Glutamatergic neuron (in vitro differentiated cells): ENCODE measurements around the gene TEPSIN. TPM values are rescaled to one million over a fixed set of nuclear protein-coding genes. Genes with fewer than 3 reads are reported as not detected.

Source experiments
- DNase-seq: peaks from one replicate; pipeline ENCODE4 v3.0.0; 2022
- H3K27ac Mint-ChIP-seq: one replicate; pipeline ENCODE4 v1.8.0; 2020; ENCODE audit warnings: mild to moderate bottlenecking, mixed read lengths, inconsistent platforms; ENCODE audit not compliant: unreplicated experiment
- H3K27me3 Mint-ChIP-seq: one replicate; pipeline ENCODE4 v1.8.0; 2020; ENCODE audit warnings: mild to moderate bottlenecking, moderate library complexity, mixed read lengths, inconsistent platforms; ENCODE audit not compliant: unreplicated experiment
- H3K36me3 Mint-ChIP-seq: one replicate; pipeline ENCODE4 v1.8.0; 2020; ENCODE audit warnings: mild to moderate bottlenecking, mixed read lengths, inconsistent platforms; ENCODE audit not compliant: unreplicated experiment
- H3K4me1 Mint-ChIP-seq: one replicate; pipeline ENCODE4 v1.8.0; 2020; ENCODE audit warnings: mild to moderate bottlenecking, low read depth, mixed read lengths, inconsistent platforms; ENCODE audit not compliant: unreplicated experiment
- H3K4me3 Mint-ChIP-seq: one replicate; pipeline ENCODE4 v1.8.0; 2020; ENCODE audit warnings: mild to moderate bottlenecking, mixed read lengths, inconsistent platforms; ENCODE audit not compliant: unreplicated experiment
- H3K9me3 Mint-ChIP-seq: one replicate; pipeline ENCODE4 v1.8.0; 2020; ENCODE audit warnings: mild to moderate bottlenecking, moderate library complexity, mixed read lengths, inconsistent platforms; ENCODE audit not compliant: unreplicated experiment
- total RNA-seq: library from RNA; stranded (reverse); fragmentation: NEBNext Ultra II Directional; extraction: Animal tissue kit (Norgen Biotek cat#: 25700); gene quantifications from one replicate; pipeline ENCODE4 v1.2.1, GENCODE V29; 2021; ENCODE audit not compliant: unreplicated experiment
- TF ChIP-seq, protein P1 (sequence below): fragments of 200-600 bp; sonication (generic); IDR thresholded peaks from one replicate; pipeline ENCODE4 v1.5.0; 2021; ENCODE audit not compliant: partially characterized antibody, unreplicated experiment

Gene TEPSIN
- total RNA-seq, 1 donor from 2014 or later = 85.7 TPM

- TF ChIP-seq, protein P1, sequence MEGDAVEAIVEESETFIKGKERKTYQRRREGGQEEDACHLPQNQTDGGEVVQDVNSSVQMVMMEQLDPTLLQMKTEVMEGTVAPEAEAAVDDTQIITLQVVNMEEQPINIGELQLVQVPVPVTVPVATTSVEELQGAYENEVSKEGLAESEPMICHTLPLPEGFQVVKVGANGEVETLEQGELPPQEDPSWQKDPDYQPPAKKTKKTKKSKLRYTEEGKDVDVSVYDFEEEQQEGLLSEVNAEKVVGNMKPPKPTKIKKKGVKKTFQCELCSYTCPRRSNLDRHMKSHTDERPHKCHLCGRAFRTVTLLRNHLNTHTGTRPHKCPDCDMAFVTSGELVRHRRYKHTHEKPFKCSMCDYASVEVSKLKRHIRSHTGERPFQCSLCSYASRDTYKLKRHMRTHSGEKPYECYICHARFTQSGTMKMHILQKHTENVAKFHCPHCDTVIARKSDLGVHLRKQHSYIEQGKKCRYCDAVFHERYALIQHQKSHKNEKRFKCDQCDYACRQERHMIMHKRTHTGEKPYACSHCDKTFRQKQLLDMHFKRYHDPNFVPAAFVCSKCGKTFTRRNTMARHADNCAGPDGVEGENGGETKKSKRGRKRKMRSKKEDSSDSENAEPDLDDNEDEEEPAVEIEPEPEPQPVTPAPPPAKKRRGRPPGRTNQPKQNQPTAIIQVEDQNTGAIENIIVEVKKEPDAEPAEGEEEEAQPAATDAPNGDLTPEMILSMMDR = no peak
- Mint-ChIP-seq H3K9me3 (peaks cover 28% of the 10 kb centered on the region), H3K4me3 (peak overlapping the region; percentile 83), H3K36me3 (no peaks in the 10 kb centered on the region), H3K27ac (peak overlapping the region; percentile 100), H3K27me3 (peaks cover 31% of the 10 kb centered on the region), H3K4me1 (peaks cover 35% of the 10 kb centered on the region)
- DNase-seq = peak; percentile 43
These were observed 14.1 kb upstream of the TEPSIN start for GRCh38 chr17:81252987-81253329.

DNA sequence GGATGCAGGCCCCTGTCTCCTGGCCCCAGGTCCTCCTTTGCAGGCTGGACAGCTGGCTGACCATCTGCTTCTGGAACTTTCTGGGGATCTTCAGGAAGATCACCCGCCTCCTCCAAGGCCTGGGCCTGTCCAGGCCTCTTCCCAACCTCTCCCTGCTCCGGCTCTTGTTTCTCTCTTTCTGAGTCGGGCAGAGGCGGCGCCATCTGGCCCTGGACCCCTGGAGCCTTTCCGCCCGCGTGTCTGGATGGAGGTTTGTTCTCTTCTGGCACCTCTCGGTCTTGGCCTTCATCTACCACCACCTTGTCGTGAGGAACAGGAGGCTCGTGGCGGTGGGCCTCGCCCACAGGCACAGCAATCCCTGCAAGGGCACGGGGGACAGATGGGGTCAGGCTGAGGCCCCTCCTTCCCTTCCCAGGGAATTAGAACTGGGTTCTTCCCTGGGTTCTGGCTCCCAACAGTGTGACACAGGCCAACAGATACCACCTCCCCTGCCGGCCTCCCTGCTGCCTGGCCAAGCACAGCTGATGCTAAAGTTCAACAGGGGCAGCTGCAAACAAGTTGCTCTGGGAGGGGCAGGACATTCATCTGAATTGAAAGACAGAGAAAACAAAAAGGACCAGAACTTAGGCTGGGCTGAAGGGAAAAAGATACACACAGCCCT, 13.6 kb upstream of the TEPSIN start:
- H3K4me3 Mint-ChIP-seq = peak overlapping the region; percentile 80
- H3K36me3 Mint-ChIP-seq = no peaks in the 10 kb centered on the region
- peaks cover 28% of the 10 kb centered on the region for H3K9me3 Mint-ChIP-seq
- H3K27me3 Mint-ChIP-seq = peaks cover 32% of the 10 kb centered on the region
- no peak for DNase-seq
- peaks cover 35% of the 10 kb centered on the region for H3K4me1 Mint-ChIP-seq
- H3K27ac Mint-ChIP-seq = peak overlapping the region; percentile 100
- TF ChIP-seq, protein P1 = no peak

DNA sequence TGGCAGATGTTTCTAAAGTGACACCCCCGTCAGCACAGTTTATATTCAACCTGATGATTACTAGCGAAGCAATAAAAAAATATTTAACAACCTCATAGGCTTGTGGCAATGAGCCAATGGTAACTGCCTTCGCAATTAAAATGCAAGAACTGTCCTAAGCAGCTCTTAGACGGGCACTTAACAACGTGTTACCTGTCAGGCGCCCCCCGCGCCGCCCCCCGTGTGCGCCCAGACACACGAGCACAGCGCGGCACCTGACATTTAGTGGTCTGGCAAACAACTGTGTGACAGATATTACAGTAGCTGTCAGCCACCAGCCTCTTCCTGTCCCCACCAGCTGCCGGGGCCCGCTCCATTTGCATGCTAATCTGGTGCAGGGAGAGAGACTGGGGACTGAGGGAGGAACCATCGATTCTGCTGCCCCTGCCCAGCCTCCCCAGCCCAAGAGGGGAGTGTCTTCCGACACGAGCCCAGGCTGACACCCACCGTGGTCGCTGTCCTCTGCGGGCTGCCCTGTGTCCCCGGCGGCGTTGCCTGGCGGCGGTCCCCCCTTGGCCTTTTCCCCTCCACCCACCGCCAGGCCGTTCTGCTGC, 12.9 kb upstream of the TEPSIN start:
- peak overlapping the region; percentile 100 for H3K27ac Mint-ChIP-seq
- TF ChIP-seq, protein P1 = no peak
- H3K4me3 Mint-ChIP-seq = peak overlapping the region; percentile 80
- H3K9me3 Mint-ChIP-seq = peaks cover 29% of the 10 kb centered on the region
- H3K36me3 Mint-ChIP-seq = no peaks in the 10 kb centered on the region
- DNase-seq = peak; percentile 83
- peaks cover 35% of the 10 kb centered on the region for H3K27me3 Mint-ChIP-seq
- peaks cover 36% of the 10 kb centered on the region for H3K4me1 Mint-ChIP-seq

- peaks cover 30% of the 10 kb centered on the region for H3K9me3 Mint-ChIP-seq
- TF ChIP-seq, protein P1 = no peak
- H3K27ac Mint-ChIP-seq = peak overlapping the region; percentile 100
- peaks cover 37% of the 10 kb centered on the region for H3K4me1 Mint-ChIP-seq
- peak overlapping the region; percentile 76 for H3K4me3 Mint-ChIP-seq
- peaks cover 36% of the 10 kb centered on the region for H3K27me3 Mint-ChIP-seq
- DNase-seq = peak; percentile 71
- H3K36me3 Mint-ChIP-seq = no peaks in the 10 kb centered on the region
These were observed 12.3 kb upstream of the TEPSIN start for GRCh38 chr17:81251094-81251708.
